HepG2 (cell line): ENCODE measurements around the gene MOK. TPM values are rescaled to one million over a fixed set of nuclear protein-coding genes. Genes with fewer than 3 reads are reported as not detected.

ENCODE experiments used
- EHMT2 ChIP-seq: fragments of 200-600 bp; sonication (generic); IDR thresholded peaks from 2 replicates; pipeline ENCODE4 v1.7.0; 2017; ENCODE audit warnings: antibody characterized with exemption, low read depth, low read length, borderline replicate concordance
- FOXA1 ChIP-seq, 2 experiments: fragments of 450-650 bp in 1 of 2; sonication (generic) in 1 of 2; formaldehyde crosslinking in 1 of 2; IDR thresholded peaks; 2 replicates each; pipeline versions ENCODE4 v1.4.0 to v1.6.1; 2016 to 2020; ENCODE audit warnings: missing genetic modification reagents in 1 of 2
- IKZF4 ChIP-seq: sonication (generic); formaldehyde crosslinking; IDR thresholded peaks from 2 replicates; pipeline ENCODE4 v1.5.1; 2020; ENCODE audit warnings: borderline replicate concordance, mild to moderate bottlenecking, low read depth, missing genetic modification reagents; ENCODE audit errors: not compliant biosample characterization
- MBNL3 ChIP-seq: fragments of 250-450 bp; sonication (Bioruptor Pico); conservative IDR thresholded peaks from 2 replicates; pipeline ENCODE4 v1.8.0; 2022; ENCODE audit warnings: mild to moderate bottlenecking, inconsistent platforms
- TP53 ChIP-seq: sonication (generic); formaldehyde crosslinking; conservative IDR thresholded peaks from 2 replicates; pipeline ENCODE4 v1.4.0; 2020; ENCODE audit warnings: missing genetic modification reagents
- ZBTB3 ChIP-seq: sonication (generic); formaldehyde crosslinking; IDR thresholded peaks from 2 replicates; pipeline ENCODE4 v1.4.0; 2020; ENCODE audit warnings: low read depth, mild to moderate bottlenecking, moderate library complexity, missing genetic modification reagents, borderline replicate concordance
- ZNF251 ChIP-seq: sonication (generic); formaldehyde crosslinking; IDR thresholded peaks from 2 replicates; pipeline ENCODE4 v1.9.0; 2021; ENCODE audit warnings: mild to moderate bottlenecking, missing genetic modification reagents
- ZNF263 ChIP-seq: sonication (generic); formaldehyde crosslinking; IDR thresholded peaks from 2 replicates; pipeline ENCODE4 v1.4.0; 2020; ENCODE audit warnings: missing genetic modification reagents
- ZNF816 ChIP-seq: sonication (generic); formaldehyde crosslinking; IDR thresholded peaks from 2 replicates; pipeline ENCODE4 v1.8.0; 2022; ENCODE audit warnings: missing genetic modification reagents, mild to moderate bottlenecking, borderline replicate concordance
- polyA plus RNA-seq, 8 experiments: library from polyadenylated mRNA; depleted of rRNA in 3 of 8; stranded (reverse) in 7 of 8; unstranded in 1 of 8; fragments of >200 nt; fragmentation: Illumina TruSeq in 4 of 8; extraction: Trizol in 4 of 8; gene quantifications; 2 replicates each; pipeline versions ENCODE4 v1.2.1 to v1.2.3, GENCODE V29; 2011 to 2016; ENCODE audit warnings: low read depth in 4 of 8, missing spikeins in 1 of 8, mixed read lengths in 1 of 8; ENCODE audit not compliant: insufficient read depth in 1 of 8
- total RNA-seq, 5 experiments: library from RNA; depleted of rRNA; stranded (reverse); fragments of >200 nt; fragmentation: Illumina TruSeq; extraction: Trizol; gene quantifications; 2 replicates each; pipeline ENCODE4 v1.2.3, GENCODE V29; 2016; ENCODE audit warnings: low read depth in 1 of 5
- TF ChIP-seq, protein P1 (sequence below): sonication (generic); formaldehyde crosslinking; IDR thresholded peaks from 2 replicates; pipeline ENCODE4 v1.5.0; 2020; ENCODE audit warnings: mild to moderate bottlenecking, missing genetic modification reagents
- TF ChIP-seq, protein P2 (sequence below): fragments of 450-650 bp; IDR thresholded peaks from 2 replicates; pipeline ENCODE4 v1.6.1; 2017
- TF ChIP-seq, protein P3 (sequence below): sonication (generic); formaldehyde crosslinking; IDR thresholded peaks from 2 replicates; pipeline ENCODE4 v1.5.0; 2020; ENCODE audit warnings: mild to moderate bottlenecking, missing genetic modification reagents, moderate library complexity
- TF ChIP-seq, protein P4 (sequence below), 2 experiments: fragments of 450-650 bp in 1 of 2; sonication (generic) in 1 of 2; formaldehyde crosslinking; IDR thresholded peaks; 2 replicates each; pipeline versions ENCODE4 v1.5.0 to v1.8.0; 2020 to 2022; ENCODE audit warnings: mild to moderate bottlenecking in 1 of 2, missing genetic modification reagents in 1 of 2
- TF ChIP-seq, protein P5 (sequence below): sonication (generic); formaldehyde crosslinking; IDR thresholded peaks from 2 replicates; pipeline ENCODE4 v1.4.0; 2020; ENCODE audit warnings: mild to moderate bottlenecking, missing genetic modification reagents
- TF ChIP-seq, protein P6 (sequence below), 2 experiments: sonication (generic) in 1 of 2; formaldehyde crosslinking in 1 of 2; IDR thresholded peaks; 2 replicates each; pipeline versions ENCODE4 v1.5.1 to v1.6.1; 2011 to 2020; ENCODE audit warnings: borderline replicate concordance in 1 of 2, low read depth in 1 of 2, low read length in 1 of 2, mild to moderate bottlenecking in 1 of 2, missing genetic modification reagents in 1 of 2, moderate library complexity in 1 of 2

Gene MOK
- total and polyA plus RNA-seq, 2 of the 13 experiments (the other 11 are each of a cell fraction or from before 2014, with no cell fraction given) = 15.3 to 16.9 TPM

DNA sequence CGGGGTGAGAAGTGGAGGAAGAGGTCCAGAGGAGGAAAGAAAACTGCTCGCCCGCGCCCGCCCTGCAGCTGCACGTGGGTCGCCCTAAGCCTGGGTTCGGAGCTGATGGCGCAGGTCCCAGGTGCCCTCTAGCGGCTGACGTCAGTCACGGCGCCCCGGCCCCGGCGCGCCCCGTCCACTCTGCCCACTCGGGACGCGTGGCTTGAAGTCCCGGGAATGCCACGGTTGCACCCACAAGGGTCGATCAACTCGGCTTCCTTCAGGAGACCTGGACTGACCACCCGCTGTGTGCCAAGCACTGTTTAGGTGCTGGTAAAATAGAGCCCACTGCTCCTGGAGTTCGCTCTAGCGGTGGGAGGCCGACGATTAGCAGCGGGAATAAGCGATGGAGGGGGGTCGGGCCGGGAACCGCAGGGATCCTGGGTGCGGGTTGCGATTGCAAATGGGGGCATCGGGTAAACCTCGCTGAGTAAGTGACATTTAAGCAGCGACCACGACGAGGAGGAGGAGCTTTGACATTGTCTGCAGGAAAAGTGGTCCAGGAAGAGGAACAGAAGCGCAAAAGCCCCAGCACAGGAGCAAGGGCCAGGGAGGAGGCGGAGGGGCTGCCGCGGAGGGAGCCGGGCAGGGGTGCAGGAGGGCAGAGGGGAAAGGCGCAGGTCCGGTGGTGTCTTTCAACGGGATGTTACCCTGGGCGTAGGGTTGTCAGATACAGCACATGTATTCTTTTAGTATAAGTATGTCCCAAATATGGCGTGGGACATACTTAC lies 9.5 kb upstream of the MOK start (continued):
- TF ChIP-seq, protein P1, sequence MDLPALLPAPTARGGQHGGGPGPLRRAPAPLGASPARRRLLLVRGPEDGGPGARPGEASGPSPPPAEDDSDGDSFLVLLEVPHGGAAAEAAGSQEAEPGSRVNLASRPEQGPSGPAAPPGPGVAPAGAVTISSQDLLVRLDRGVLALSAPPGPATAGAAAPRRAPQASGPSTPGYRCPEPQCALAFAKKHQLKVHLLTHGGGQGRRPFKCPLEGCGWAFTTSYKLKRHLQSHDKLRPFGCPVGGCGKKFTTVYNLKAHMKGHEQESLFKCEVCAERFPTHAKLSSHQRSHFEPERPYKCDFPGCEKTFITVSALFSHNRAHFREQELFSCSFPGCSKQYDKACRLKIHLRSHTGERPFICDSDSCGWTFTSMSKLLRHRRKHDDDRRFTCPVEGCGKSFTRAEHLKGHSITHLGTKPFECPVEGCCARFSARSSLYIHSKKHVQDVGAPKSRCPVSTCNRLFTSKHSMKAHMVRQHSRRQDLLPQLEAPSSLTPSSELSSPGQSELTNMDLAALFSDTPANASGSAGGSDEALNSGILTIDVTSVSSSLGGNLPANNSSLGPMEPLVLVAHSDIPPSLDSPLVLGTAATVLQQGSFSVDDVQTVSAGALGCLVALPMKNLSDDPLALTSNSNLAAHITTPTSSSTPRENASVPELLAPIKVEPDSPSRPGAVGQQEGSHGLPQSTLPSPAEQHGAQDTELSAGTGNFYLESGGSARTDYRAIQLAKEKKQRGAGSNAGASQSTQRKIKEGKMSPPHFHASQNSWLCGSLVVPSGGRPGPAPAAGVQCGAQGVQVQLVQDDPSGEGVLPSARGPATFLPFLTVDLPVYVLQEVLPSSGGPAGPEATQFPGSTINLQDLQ (CRISPR knock-in tag) = peak; percentile 57; the same call in 1 of the 2 replicates
- TF ChIP-seq, protein P2, sequence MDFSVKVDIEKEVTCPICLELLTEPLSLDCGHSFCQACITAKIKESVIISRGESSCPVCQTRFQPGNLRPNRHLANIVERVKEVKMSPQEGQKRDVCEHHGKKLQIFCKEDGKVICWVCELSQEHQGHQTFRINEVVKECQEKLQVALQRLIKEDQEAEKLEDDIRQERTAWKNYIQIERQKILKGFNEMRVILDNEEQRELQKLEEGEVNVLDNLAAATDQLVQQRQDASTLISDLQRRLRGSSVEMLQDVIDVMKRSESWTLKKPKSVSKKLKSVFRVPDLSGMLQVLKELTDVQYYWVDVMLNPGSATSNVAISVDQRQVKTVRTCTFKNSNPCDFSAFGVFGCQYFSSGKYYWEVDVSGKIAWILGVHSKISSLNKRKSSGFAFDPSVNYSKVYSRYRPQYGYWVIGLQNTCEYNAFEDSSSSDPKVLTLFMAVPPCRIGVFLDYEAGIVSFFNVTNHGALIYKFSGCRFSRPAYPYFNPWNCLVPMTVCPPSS = no peak
- TF ChIP-seq, protein P3, sequence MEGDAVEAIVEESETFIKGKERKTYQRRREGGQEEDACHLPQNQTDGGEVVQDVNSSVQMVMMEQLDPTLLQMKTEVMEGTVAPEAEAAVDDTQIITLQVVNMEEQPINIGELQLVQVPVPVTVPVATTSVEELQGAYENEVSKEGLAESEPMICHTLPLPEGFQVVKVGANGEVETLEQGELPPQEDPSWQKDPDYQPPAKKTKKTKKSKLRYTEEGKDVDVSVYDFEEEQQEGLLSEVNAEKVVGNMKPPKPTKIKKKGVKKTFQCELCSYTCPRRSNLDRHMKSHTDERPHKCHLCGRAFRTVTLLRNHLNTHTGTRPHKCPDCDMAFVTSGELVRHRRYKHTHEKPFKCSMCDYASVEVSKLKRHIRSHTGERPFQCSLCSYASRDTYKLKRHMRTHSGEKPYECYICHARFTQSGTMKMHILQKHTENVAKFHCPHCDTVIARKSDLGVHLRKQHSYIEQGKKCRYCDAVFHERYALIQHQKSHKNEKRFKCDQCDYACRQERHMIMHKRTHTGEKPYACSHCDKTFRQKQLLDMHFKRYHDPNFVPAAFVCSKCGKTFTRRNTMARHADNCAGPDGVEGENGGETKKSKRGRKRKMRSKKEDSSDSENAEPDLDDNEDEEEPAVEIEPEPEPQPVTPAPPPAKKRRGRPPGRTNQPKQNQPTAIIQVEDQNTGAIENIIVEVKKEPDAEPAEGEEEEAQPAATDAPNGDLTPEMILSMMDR (CRISPR knock-in tag) = peak; percentile 99
- TF ChIP-seq, protein P4, sequence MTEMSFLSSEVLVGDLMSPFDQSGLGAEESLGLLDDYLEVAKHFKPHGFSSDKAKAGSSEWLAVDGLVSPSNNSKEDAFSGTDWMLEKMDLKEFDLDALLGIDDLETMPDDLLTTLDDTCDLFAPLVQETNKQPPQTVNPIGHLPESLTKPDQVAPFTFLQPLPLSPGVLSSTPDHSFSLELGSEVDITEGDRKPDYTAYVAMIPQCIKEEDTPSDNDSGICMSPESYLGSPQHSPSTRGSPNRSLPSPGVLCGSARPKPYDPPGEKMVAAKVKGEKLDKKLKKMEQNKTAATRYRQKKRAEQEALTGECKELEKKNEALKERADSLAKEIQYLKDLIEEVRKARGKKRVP (CRISPR knock-in tag; IDR thresholded peaks at IDR 0.05) = 0 out of 4 replicates have a peak, but pooled peaks of 1 of the 2 experiments have one; percentile 31
- no peak for TF ChIP-seq ZNF816 (CRISPR knock-in tag)
- TF ChIP-seq IKZF4 (CRISPR knock-in tag) = peak; percentile 69
- TF ChIP-seq, protein P5, sequence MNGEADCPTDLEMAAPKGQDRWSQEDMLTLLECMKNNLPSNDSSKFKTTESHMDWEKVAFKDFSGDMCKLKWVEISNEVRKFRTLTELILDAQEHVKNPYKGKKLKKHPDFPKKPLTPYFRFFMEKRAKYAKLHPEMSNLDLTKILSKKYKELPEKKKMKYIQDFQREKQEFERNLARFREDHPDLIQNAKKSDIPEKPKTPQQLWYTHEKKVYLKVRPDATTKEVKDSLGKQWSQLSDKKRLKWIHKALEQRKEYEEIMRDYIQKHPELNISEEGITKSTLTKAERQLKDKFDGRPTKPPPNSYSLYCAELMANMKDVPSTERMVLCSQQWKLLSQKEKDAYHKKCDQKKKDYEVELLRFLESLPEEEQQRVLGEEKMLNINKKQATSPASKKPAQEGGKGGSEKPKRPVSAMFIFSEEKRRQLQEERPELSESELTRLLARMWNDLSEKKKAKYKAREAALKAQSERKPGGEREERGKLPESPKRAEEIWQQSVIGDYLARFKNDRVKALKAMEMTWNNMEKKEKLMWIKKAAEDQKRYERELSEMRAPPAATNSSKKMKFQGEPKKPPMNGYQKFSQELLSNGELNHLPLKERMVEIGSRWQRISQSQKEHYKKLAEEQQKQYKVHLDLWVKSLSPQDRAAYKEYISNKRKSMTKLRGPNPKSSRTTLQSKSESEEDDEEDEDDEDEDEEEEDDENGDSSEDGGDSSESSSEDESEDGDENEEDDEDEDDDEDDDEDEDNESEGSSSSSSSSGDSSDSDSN = peak; percentile 44; the same call in 1 of the 2 replicates
- TF ChIP-seq ZNF263 (CRISPR knock-in tag) = peak; percentile 47
- TF ChIP-seq EHMT2 = no peak
- TF ChIP-seq MBNL3 (CRISPR knock-in tag) = no peak
- no peak for TF ChIP-seq ZNF251
- TF ChIP-seq ZBTB3 (CRISPR knock-in tag) = no peak
- TF ChIP-seq, protein P6, sequence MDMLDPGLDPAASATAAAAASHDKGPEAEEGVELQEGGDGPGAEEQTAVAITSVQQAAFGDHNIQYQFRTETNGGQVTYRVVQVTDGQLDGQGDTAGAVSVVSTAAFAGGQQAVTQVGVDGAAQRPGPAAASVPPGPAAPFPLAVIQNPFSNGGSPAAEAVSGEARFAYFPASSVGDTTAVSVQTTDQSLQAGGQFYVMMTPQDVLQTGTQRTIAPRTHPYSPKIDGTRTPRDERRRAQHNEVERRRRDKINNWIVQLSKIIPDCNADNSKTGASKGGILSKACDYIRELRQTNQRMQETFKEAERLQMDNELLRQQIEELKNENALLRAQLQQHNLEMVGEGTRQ (IDR thresholded peaks at IDR 0.05; ENCODE audit: low read depth, low read length) = 0 out of 2 replicates have a peak, but pooled peaks have one; percentile 14
- TF ChIP-seq, protein P6 (CRISPR knock-in tag; IDR thresholded peaks at IDR 0.05; ENCODE audit: borderline replicate concordance) = peak; percentile 64; the same call in 1 of the 2 replicates
- no peak for TF ChIP-seq TP53 (CRISPR knock-in tag)
- TF ChIP-seq FOXA1 (IDR thresholded peaks at IDR 0.05) = no peak
- TF ChIP-seq FOXA1 (CRISPR knock-in tag; IDR thresholded peaks at IDR 0.05) = no peak
